Measurements from ENCODE around the gene MZB1. TPM values are rescaled to one million over a fixed set of nuclear protein-coding genes. Genes with fewer than 3 reads are reported as not detected.

The MZB1 gene
- total RNA-seq (not detected in 2 replicates), polyA plus RNA-seq (0.30 TPM in 1 of 2 replicates, not detected in the other)

DNA sequence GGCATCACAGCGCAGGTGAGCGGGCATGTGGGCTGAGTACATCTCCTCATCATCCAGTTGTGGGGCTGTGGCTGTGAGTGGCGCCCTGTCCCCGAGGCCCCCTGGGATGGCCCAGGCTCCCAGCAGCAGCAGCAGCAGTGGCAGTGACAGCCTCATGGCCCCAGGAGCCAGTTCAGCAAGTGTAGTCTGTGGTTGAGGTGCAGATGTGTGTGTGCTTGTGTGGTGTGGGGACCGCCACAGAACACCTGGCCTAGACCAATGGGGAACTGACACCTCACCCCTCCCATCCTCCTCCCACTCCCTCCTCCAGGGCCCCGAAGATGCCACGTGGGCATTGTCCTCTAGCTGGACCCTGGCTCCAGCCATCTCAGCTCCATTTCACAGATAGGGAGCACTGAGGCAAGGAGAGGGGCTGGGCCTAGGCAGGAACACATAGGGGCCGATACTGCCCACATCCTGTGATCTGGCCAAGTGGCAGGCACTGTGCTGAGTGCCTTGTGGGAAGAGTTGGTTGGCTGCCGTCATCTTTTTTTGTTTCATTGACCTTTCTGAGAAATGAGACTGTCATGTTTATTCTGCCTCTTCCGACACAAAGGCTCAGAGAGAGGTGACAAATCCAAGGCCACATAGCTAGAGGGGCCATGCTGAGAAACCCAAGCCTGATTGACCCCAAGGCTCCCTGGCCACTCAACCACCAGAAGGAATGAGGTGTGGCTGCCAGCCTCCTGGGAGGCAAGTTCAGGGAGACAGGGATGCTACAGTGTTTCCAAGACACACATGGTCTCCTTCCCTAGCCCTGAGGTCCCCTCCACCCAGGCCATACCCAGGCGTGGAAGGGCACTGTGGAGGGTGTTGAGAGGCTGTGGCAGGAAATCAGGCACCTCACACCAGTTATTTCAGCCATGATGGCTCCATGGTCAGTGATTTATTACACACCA, at the start of gene MZB1:
MZB1 (minus strand) TSS at position 213 of the 938 bp plus-strand sequence; CDS start at position 156, 57 bp downstream.
- no peaks in the 10 kb centered on the region for H3K9me2 ChIP-seq (replicated peaks; ENCODE audit: insufficient read depth)
- no peaks in the 10 kb centered on the region for H3K36me3 ChIP-seq (replicated peaks; ENCODE audit: insufficient read depth, low read depth)
- H3K4me2 ChIP-seq: no peak within 1 kb of the TSS
- H3K79me2 ChIP-seq: no peaks in the 10 kb centered on the region
- H3K4me3 ChIP-seq: no peak within 1 kb of the TSS
- H4K20me1 ChIP-seq (ENCODE audit: insufficient read depth, poor library complexity, severe bottlenecking): no peaks in the 10 kb centered on the region
- no peak within 1 kb of the TSS for H3K27ac ChIP-seq
- no peak for DNase-seq (ENCODE audit: low spot score)
- H3K4me1 ChIP-seq (ENCODE audit: insufficient read depth): peaks cover 8% of the 10 kb centered on the region
- no peak for TF ChIP-seq EZH2phosphoT487 (IDR thresholded peaks at IDR 0.05; ENCODE audit: low read depth, severe bottlenecking, unreplicated experiment)
- no peak for TF ChIP-seq EZH2 (IDR thresholded peaks at IDR 0.05; ENCODE audit: borderline replicate concordance)
- no peak for TF ChIP-seq CTCF (IDR thresholded peaks at IDR 0.05; ENCODE audit: poor library complexity)
- H3K9me3 ChIP-seq (ENCODE audit: low read depth): no peaks in the 10 kb centered on the region
- 87% methylated on average over 11 of the region's 11 CpGs for WGBS (ENCODE audit: low lambda C conversion rate, missing lambda C conversion rate)
- H2AFZ ChIP-seq: no peak within 1 kb of the TSS
- peaks cover 20% of the 10 kb centered on the region for H3K27me3 ChIP-seq

DNA sequence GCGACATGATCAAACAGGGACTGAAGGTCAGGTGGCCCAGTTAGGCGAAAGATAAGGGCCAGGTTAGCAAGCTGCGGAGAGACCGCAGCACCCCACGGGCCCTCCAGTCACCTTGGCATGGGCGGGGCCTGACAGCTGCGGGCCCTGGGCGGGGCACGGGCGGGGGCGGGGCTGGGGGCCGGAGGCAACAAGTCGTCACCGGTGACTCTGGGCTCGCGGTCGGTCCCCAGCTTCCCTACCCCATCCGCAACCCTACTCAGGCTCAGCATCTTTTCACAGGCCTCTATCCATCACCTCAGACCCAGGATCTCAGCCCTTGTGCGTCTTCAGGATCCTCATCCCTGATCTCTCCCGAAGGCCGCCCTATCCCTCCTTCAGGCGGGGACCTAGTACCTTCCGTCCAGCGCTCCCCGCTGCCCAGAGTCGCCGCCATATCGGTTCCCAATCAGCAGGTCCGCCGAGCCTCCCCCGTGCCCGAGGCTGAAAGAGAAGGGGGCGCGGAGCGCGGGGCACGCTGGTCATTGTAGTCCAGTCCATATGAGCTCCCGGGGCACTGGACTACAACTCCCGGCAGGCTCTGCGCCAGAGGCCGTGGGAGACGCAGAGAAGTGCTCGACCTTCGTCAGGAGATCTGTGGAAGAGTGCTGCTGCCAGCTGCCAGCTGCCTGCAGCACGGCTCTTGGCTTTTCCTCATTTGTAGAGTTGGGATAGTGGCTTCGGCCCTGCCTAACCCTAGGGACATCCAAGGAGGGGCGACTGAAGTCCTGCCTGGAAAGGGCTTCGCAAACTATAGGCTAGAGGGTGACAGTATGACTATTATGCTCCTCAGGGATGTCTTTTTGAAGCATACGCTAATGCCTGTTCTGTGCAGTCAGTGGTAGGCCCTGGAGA, 49.5 kb upstream of the MZB1 start, which contains the start of gene DNAJC18:
DNAJC18 (minus strand) TSS at position 513 of the 891 bp plus-strand sequence; CDS start at position 433, 80 bp downstream.
- TF ChIP-seq EZH2 (IDR thresholded peaks at IDR 0.05; ENCODE audit: borderline replicate concordance) (no peak), CTCF (IDR thresholded peaks at IDR 0.05; ENCODE audit: poor library complexity) (no peak), EZH2phosphoT487 (IDR thresholded peaks at IDR 0.05; ENCODE audit: low read depth, severe bottlenecking, unreplicated experiment) (no peak)
- Histone ChIP-seq H3K27me3 (no peaks in the 10 kb centered on the region), H3K36me3 (replicated peaks; ENCODE audit: insufficient read depth, low read depth) (no peaks in the 10 kb centered on the region), H3K79me2 (no peaks in the 10 kb centered on the region), H3K9me3 (ENCODE audit: low read depth) (no peaks in the 10 kb centered on the region), H3K4me3 (peak within 1 kb of the TSS; percentile 90), H2AFZ (peak within 1 kb of the TSS; percentile 97), H3K9me2 (replicated peaks; ENCODE audit: insufficient read depth) (no peaks in the 10 kb centered on the region), H3K4me2 (peak within 1 kb of the TSS; percentile 88), H3K4me1 (ENCODE audit: insufficient read depth) (peaks cover 11% of the 10 kb centered on the region), H3K27ac (peak within 1 kb of the TSS; percentile 98), H4K20me1 (ENCODE audit: insufficient read depth, poor library complexity, severe bottlenecking) (no peaks in the 10 kb centered on the region)
- peak; percentile 95 for DNase-seq (ENCODE audit: low spot score)
- 6% methylated on average over 39 of the region's 49 CpGs for WGBS (ENCODE audit: low lambda C conversion rate, missing lambda C conversion rate)

GRCh38 chr5:139438707-139439012, 48.9 kb upstream of the MZB1 start:
- Histone ChIP-seq H3K4me3 (peak overlapping the region; percentile 90), H2AFZ (peak overlapping the region; percentile 97)
- no peak for DNase-seq (ENCODE audit: low spot score)

More at GRCh38 chr5:139438707-139439012, 48.9 kb upstream of the MZB1 start:
- Histone ChIP-seq H3K4me2 (peak overlapping the region; percentile 88), H3K9me3 (ENCODE audit: low read depth) (no peaks in the 10 kb centered on the region), H3K27me3 (no peaks in the 10 kb centered on the region), H3K4me1 (ENCODE audit: insufficient read depth) (peaks cover 8% of the 10 kb centered on the region), H3K36me3 (replicated peaks; ENCODE audit: insufficient read depth, low read depth) (no peaks in the 10 kb centered on the region), H3K79me2 (no peaks in the 10 kb centered on the region), H3K27ac (peak overlapping the region; percentile 98), H3K9me2 (replicated peaks; ENCODE audit: insufficient read depth) (no peaks in the 10 kb centered on the region), H4K20me1 (ENCODE audit: insufficient read depth, poor library complexity, severe bottlenecking) (no peaks in the 10 kb centered on the region)
- TF ChIP-seq EZH2phosphoT487 (IDR thresholded peaks at IDR 0.05; ENCODE audit: low read depth, severe bottlenecking, unreplicated experiment) (no peak), EZH2 (IDR thresholded peaks at IDR 0.05; ENCODE audit: borderline replicate concordance) (no peak), CTCF (IDR thresholded peaks at IDR 0.05; ENCODE audit: poor library complexity) (no peak)
- WGBS (ENCODE audit: low lambda C conversion rate, missing lambda C conversion rate): 32% methylated on average over 8 of the region's 8 CpGs
